ENCODE measurements around the gene RGS1. TPM values are rescaled to one million over a fixed set of nuclear protein-coding genes. Genes with fewer than 3 reads are reported as not detected.

Gene RGS1
- total RNA-seq, 1 experiment from 2014 or later: not detected

DNA sequence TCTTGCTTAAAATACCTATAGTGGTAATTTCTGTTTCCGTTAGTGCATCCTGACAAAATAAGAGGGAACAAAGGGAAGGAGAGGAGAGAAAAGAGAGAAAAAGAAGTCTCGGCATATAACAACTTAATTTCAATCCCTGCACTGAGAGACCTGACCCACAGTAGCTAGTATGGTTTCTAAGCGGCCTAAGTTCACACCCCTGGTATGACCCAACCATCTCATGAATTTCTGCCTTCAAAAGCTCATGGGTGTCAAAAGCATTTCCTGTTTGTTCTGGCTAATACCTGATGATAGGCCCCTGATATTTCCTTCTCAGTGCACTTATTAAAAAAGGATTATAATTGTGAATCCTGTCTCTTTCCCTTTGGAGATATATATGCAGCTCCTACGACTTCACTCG lies 32.1 kb upstream of the RGS1 start:
- no peak overlapping the region for H3K27ac ChIP-seq (ENCODE audit: low read length)
- DNase-seq (ENCODE audit: low read depth, low spot score) (no peak), ATAC-seq (no peak)
- H3K27me3 ChIP-seq (ENCODE audit: control insufficient read depth, insufficient read depth, low read length): no peaks in the 10 kb centered on the region
- H3K36me3 ChIP-seq (ENCODE audit: control insufficient read depth, insufficient read depth, low read length): no peaks in the 10 kb centered on the region
- H3K9me3 ChIP-seq (ENCODE audit: control insufficient read depth, insufficient read depth, low read depth, low read length): no peaks in the 10 kb centered on the region
- ChIA-PET POLR2A (no interaction called here), CTCF (interaction anchor here (0.6 kb wide), 1 partner anchor 63 kb away, joined by 3 read pairs; no protein-coding TSS in a partner anchor)
- intact Hi-C loops (cut with micrococcal nuclease; ENCODE audit: unreplicated experiment): no loop called here
- H3K4me3 ChIP-seq (ENCODE audit: low read depth in 2 of 2, low read length in 2 of 2): no peak overlapping the region
- TF ChIP-seq, protein P1, sequence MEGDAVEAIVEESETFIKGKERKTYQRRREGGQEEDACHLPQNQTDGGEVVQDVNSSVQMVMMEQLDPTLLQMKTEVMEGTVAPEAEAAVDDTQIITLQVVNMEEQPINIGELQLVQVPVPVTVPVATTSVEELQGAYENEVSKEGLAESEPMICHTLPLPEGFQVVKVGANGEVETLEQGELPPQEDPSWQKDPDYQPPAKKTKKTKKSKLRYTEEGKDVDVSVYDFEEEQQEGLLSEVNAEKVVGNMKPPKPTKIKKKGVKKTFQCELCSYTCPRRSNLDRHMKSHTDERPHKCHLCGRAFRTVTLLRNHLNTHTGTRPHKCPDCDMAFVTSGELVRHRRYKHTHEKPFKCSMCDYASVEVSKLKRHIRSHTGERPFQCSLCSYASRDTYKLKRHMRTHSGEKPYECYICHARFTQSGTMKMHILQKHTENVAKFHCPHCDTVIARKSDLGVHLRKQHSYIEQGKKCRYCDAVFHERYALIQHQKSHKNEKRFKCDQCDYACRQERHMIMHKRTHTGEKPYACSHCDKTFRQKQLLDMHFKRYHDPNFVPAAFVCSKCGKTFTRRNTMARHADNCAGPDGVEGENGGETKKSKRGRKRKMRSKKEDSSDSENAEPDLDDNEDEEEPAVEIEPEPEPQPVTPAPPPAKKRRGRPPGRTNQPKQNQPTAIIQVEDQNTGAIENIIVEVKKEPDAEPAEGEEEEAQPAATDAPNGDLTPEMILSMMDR (IDR thresholded peaks at IDR 0.05): no peak
- TF ChIP-seq TCF7L2 (IDR thresholded peaks at IDR 0.05; ENCODE audit: low read depth, low read length) (no peak), SIN3A (IDR thresholded peaks at IDR 0.05; ENCODE audit: borderline replicate concordance, insufficient read depth, low read depth, low read length) (no peak)
- TF ChIP-seq, protein P2, sequence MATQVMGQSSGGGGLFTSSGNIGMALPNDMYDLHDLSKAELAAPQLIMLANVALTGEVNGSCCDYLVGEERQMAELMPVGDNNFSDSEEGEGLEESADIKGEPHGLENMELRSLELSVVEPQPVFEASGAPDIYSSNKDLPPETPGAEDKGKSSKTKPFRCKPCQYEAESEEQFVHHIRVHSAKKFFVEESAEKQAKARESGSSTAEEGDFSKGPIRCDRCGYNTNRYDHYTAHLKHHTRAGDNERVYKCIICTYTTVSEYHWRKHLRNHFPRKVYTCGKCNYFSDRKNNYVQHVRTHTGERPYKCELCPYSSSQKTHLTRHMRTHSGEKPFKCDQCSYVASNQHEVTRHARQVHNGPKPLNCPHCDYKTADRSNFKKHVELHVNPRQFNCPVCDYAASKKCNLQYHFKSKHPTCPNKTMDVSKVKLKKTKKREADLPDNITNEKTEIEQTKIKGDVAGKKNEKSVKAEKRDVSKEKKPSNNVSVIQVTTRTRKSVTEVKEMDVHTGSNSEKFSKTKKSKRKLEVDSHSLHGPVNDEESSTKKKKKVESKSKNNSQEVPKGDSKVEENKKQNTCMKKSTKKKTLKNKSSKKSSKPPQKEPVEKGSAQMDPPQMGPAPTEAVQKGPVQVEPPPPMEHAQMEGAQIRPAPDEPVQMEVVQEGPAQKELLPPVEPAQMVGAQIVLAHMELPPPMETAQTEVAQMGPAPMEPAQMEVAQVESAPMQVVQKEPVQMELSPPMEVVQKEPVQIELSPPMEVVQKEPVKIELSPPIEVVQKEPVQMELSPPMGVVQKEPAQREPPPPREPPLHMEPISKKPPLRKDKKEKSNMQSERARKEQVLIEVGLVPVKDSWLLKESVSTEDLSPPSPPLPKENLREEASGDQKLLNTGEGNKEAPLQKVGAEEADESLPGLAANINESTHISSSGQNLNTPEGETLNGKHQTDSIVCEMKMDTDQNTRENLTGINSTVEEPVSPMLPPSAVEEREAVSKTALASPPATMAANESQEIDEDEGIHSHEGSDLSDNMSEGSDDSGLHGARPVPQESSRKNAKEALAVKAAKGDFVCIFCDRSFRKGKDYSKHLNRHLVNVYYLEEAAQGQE (IDR thresholded peaks at IDR 0.05; ENCODE audit: insufficient read depth in 1 of 2, low read depth in 2 of 2, low read length in 1 of 2): no peak
- in situ Hi-C loops (cut with HindIII; ENCODE audit: low pct_unique_long_range_greater_than_20kb, low sequenced_read_pairs): no loop called here
- BruUV-seq (replicated peaks): no TSS peak
- peaks cover 9% of the 10 kb centered on the region for H3K4me1 ChIP-seq (ENCODE audit: control insufficient read depth, insufficient read depth, low read length)

DNA sequence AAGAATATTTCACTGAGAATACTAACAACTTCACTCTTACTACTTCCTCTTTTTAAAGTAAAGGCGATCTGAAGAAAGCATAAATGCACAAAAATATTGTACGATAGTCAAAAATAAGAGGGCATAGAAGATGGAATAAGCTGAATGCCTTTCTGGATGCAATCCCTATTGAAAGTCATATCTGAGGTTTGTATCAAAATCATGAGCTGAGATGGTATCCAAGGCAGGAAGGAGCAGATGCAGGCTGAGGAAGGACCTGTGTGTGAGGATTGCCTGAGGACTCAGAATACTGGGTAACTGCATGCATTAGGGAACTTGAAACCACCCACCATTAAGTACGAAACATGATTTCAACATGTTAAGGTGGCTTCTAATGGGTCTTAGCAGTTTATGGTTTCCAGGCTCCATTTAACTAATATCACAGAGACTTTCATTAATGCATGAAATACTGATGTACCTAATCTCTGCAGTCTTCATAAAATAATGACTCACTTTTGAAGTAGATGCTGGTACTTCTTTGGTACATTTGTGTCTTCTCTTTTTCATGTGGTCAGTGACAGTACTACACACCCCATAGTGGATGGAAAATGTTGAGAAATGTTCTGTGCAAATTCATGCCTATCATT lies 29.6 kb upstream of the RGS1 start:
- TF ChIP-seq POLR2AphosphoS5 (IDR thresholded peaks at IDR 0.05; ENCODE audit: low read depth, low read length) (no peak), TCF7L2 (IDR thresholded peaks at IDR 0.05; ENCODE audit: low read depth, low read length) (no peak), SIN3A (IDR thresholded peaks at IDR 0.05; ENCODE audit: borderline replicate concordance, insufficient read depth, low read depth, low read length) (no peak)
- TF ChIP-seq, protein P2 (IDR thresholded peaks at IDR 0.05; ENCODE audit: insufficient read depth in 1 of 2, low read depth in 2 of 2, low read length in 1 of 2): no peak
- TF ChIP-seq, protein P1 (IDR thresholded peaks at IDR 0.05): no peak; the same call in 1 of the 2 replicates
- ATAC-seq: no peak
- ChIA-PET CTCF (no interaction called here), POLR2A (no interaction called here)
- in situ Hi-C loops (cut with HindIII; ENCODE audit: low pct_unique_long_range_greater_than_20kb, low sequenced_read_pairs): no loop called here
- intact Hi-C loops (cut with micrococcal nuclease; ENCODE audit: unreplicated experiment): no loop called here
- Histone ChIP-seq H3K9me3 (ENCODE audit: control insufficient read depth, insufficient read depth, low read depth, low read length) (no peaks in the 10 kb centered on the region), H3K36me3 (ENCODE audit: control insufficient read depth, insufficient read depth, low read length) (no peaks in the 10 kb centered on the region), H3K27me3 (ENCODE audit: control insufficient read depth, insufficient read depth, low read length) (no peaks in the 10 kb centered on the region), H3K4me1 (ENCODE audit: control insufficient read depth, insufficient read depth, low read length) (peaks cover 4% of the 10 kb centered on the region; the same call in 1 of the 2 replicates), H3K27ac (ENCODE audit: low read length) (no peak overlapping the region), H3K4me3 (ENCODE audit: low read depth in 2 of 2, low read length in 2 of 2) (no peak overlapping the region)
- DNase-seq (ENCODE audit: low read depth, low spot score): no peak
- no TSS peak for BruUV-seq (replicated peaks)

Measured in Panc1 (cell line).